Activated naive CD4-positive, alpha-beta T cell treated with anti-CD3 and anti-CD28 coated beads, Interleukin-2, amount 10 ng/mL, durations not matched to agents 7 days and 5 days (primary cell): ENCODE measurements around the gene CNNM3.
"Not testable (repeated sequence)": the region's sequence is repeated elsewhere in the genome, so short reads cannot be mapped to it uniquely, and the experiment has no call there.

Source experiments
- CTCF ChIA-PET: fragments of 350-600 bp; sonication (Branson Sonifier 250); formaldehyde crosslinking; loops from one replicate; lab custom pipeline; 2021; ENCODE audit warnings: antibody characterized with exemption; lab: Charles Lee
- DNase-seq: peaks from one replicate; pipeline ENCODE4 v3.0.0-alpha.2; 2020
- H3K27ac Mint-ChIP-seq: one replicate; pipeline ENCODE4 v1.8.0; 2021; ENCODE audit warnings: mild to moderate bottlenecking, moderate library complexity, mixed read lengths
- H3K27me3 Mint-ChIP-seq: one replicate; pipeline ENCODE4 v1.8.0; 2021; ENCODE audit warnings: mild to moderate bottlenecking, mixed read lengths
- H3K36me3 Mint-ChIP-seq: one replicate; pipeline ENCODE4 v1.8.0; 2021; ENCODE audit warnings: mixed read lengths
- H3K4me1 Mint-ChIP-seq: one replicate; pipeline ENCODE4 v1.8.0; 2021; ENCODE audit warnings: mixed read lengths
- H3K4me3 Mint-ChIP-seq: one replicate; pipeline ENCODE4 v1.8.0; 2021; ENCODE audit warnings: mild to moderate bottlenecking, moderate library complexity, mixed read lengths
- H3K9me3 Mint-ChIP-seq: one replicate; pipeline ENCODE4 v1.8.0; 2021; ENCODE audit warnings: mixed read lengths

The CNNM3 gene

GRCh38 chr2:96847586-96847985 is 31.5 kb downstream of the CNNM3 start:
- Mint-ChIP-seq H3K9me3 (no peaks in the 10 kb centered on the region), H3K27me3 (no peaks in the 10 kb centered on the region), H3K27ac (no peak overlapping the region), H3K4me3 (no peak overlapping the region), H3K4me1 (peaks cover 5% of the 10 kb centered on the region), H3K36me3 (peaks cover 38% of the 10 kb centered on the region)
- no peak for DNase-seq
- CTCF ChIA-PET = interaction anchor here (0.6 to 1.5 kb wide), 2 partner anchors 11 to 114 kb away, joined by 3 read pairs; no protein-coding TSS in a partner anchor

DNA sequence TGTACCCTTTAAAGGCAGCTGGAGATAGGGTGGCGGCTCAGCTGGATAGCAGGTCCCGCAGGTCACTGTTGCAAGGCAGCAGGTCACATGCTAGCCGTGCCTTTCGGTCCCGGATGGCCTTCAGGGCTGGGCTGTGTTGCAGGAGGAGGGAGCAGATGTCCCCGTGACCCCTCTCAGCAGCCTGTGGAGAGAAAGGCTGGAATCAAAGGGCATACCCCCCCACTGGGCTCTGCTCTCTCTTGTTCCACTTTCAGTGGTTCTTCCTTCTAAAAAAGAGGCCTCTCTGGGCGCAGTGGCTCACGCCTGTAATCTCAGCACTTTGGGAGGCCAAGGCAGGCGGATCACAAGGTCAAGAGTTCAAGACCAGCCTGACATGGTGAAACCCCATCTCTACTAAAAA is 32.2 kb downstream of the CNNM3 start:
- H3K4me1 Mint-ChIP-seq = peaks cover 3% of the 10 kb centered on the region
- H3K4me3 Mint-ChIP-seq = no peak overlapping the region
- CTCF ChIA-PET = no interaction called here
- H3K27ac Mint-ChIP-seq = no peak overlapping the region
- H3K36me3 Mint-ChIP-seq = peaks cover 43% of the 10 kb centered on the region
- DNase-seq = no peak
- no peaks in the 10 kb centered on the region for H3K9me3 Mint-ChIP-seq
- no peaks in the 10 kb centered on the region for H3K27me3 Mint-ChIP-seq

GRCh38 chr2:96852667-96853066 is 36.6 kb downstream of the CNNM3 start:
- H3K4me3 Mint-ChIP-seq = no peak overlapping the region
- CTCF ChIA-PET = no interaction called here
- H3K9me3 Mint-ChIP-seq = no peaks in the 10 kb centered on the region
- no peak for DNase-seq
- H3K36me3 Mint-ChIP-seq = peaks cover 40% of the 10 kb centered on the region
- H3K27me3 Mint-ChIP-seq = no peaks in the 10 kb centered on the region
- H3K27ac Mint-ChIP-seq = no peak overlapping the region
- peaks cover 25% of the 10 kb centered on the region for H3K4me1 Mint-ChIP-seq

GRCh38 chr2:96853321-96853720 is 37.3 kb downstream of the CNNM3 start:
- Mint-ChIP-seq H3K4me3 (no peak overlapping the region), H3K36me3 (peaks cover 33% of the 10 kb centered on the region), H3K27ac (no peak overlapping the region)

DNA sequence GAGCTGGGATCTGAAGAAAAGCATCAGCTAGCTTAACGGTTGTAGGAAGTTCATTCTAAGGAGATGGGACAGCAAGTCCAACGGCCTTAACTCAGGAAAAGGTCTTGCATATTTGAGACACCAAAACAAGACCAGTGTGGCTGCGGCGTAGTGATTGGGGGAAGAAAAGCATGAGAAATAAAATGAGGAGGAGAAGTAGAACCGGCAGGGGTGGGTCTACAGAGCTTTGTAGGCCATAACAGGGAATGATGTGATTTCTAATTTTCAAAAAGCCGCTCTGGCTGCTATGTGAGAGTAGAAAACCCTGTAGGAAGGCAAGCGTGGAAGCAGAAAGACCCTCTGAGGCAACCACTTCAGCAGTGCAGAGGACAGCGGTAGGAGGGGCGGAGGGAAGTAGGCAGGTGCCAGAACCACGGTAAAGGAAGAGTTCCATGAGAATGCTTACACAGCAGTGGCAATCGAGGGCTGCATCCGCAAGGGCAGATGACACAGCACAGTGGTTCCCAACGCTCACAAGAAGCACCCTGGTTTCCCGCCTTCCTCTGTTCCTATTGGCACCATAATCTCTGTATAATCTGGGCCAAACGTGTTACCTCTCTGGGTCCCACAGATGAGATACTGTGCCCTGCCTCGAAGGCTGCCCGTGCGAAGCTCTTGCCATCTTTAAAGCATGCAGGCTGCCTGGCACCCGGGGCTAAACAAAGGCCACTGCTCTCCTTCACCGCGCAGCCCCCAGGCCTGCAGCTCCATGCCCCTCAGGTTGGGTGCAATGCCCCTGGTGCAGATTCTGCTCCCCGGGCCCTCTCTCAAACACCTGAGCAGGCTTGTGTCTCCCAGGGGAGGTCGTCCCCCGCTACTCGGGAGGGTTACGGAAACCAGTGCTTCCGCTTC is 41.0 kb downstream of the CNNM3 start:
- CTCF ChIA-PET = interaction anchor here (0.5 to 4.7 kb wide), 33 partner anchors 11 to 256 kb away, joined by 3 to 158 read pairs (median 5); partner anchors contain the start of genes ANKRD23, ANKRD36 and SEMA4C
- peak; percentile 61 for DNase-seq
- Mint-ChIP-seq H3K36me3 (peaks cover 38% of the 10 kb centered on the region), H3K27ac (peak overlapping the region; percentile 88), H3K4me1 (peaks cover 49% of the 10 kb centered on the region), H3K9me3 (no peaks in the 10 kb centered on the region), H3K27me3 (no peaks in the 10 kb centered on the region), H3K4me3 (peak overlapping the region; percentile 90)

More at GRCh38 chr2:96853321-96853720, 37.3 kb downstream of the CNNM3 start:
- H3K4me1 Mint-ChIP-seq = peaks cover 25% of the 10 kb centered on the region
- CTCF ChIA-PET = no interaction called here
- no peaks in the 10 kb centered on the region for H3K27me3 Mint-ChIP-seq
- no peaks in the 10 kb centered on the region for H3K9me3 Mint-ChIP-seq
- no peak for DNase-seq

DNA sequence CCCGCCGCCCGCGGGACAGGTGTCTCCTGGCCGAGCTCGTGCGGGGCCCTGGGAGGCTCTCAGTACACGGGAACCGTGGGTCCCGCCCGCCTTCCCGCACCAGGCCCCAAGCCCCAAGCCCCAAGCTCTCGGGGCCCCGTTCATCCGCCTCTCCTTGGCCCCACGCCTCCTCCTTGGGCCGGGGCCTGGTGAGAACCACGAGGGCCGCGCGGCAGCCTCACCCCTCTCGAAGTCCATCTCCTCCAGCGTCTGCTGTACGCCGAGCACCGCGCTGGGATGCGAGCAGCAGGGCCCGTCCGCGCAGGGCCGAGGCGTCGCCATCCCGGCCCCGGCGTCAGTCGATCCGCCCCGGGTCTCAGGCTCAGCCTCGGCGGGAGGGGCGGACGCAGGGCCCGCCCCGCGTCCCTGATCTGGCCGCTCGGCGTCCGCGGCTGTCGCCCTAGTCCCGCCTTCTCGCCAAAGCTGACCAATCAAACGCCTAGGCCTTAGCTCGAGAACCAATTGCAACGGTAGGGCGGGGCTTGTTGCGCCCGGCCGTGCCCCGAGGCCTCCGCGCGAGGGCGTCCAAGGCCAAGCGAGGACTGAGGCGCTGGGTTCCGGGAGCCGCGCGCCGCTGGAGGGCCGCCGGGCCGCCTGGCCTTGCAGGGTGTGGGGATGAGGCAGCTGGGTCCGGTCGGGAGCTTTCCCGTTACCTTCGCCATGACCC is 41.8 kb downstream of the CNNM3 start, which contains the start of gene ANKRD39:
Gene ANKRD39 (minus strand): TSS at position 350 of the 706 bp plus-strand sequence. CDS start 29 bp downstream, at position 321.
- H3K27ac Mint-ChIP-seq = peak within 1 kb of the TSS; percentile 88
- peak within 1 kb of the TSS; percentile 90 for H3K4me3 Mint-ChIP-seq
- H3K9me3 Mint-ChIP-seq = no peaks in the 10 kb centered on the region
- peak; percentile 99 for DNase-seq
- no peaks in the 10 kb centered on the region for H3K27me3 Mint-ChIP-seq
- peaks cover 51% of the 10 kb centered on the region for H3K4me1 Mint-ChIP-seq
- peaks cover 36% of the 10 kb centered on the region for H3K36me3 Mint-ChIP-seq
- CTCF ChIA-PET = interaction anchor here (0.5 to 4.7 kb wide), 34 partner anchors 10 to 255 kb away, joined by 3 to 158 read pairs (median 4); partner anchors contain the start of genes ANKRD23, ANKRD36 and SEMA4C

- H3K4me1 Mint-ChIP-seq = peaks cover 55% of the 10 kb centered on the region
- H3K36me3 Mint-ChIP-seq = peaks cover 33% of the 10 kb centered on the region
- H3K4me3 Mint-ChIP-seq = peak overlapping the region; percentile 90
- H3K27me3 Mint-ChIP-seq = no peaks in the 10 kb centered on the region
- CTCF ChIA-PET = interaction anchor here (1.4 to 4.7 kb wide), 8 partner anchors 9 to 254 kb away, joined by 3 to 158 read pairs (median 22); partner anchors contain the start of genes ANKRD23, ANKRD36 and SEMA4C
- H3K9me3 Mint-ChIP-seq = no peaks in the 10 kb centered on the region
- H3K27ac Mint-ChIP-seq = peak overlapping the region; percentile 45
- no peak for DNase-seq
Measured at GRCh38 chr2:96859099-96859649, 43.1 kb downstream of the CNNM3 start.

GRCh38 chr2:96859681-96860064 is 43.6 kb downstream of the CNNM3 start:
- peak overlapping the region; percentile 38 for H3K27ac Mint-ChIP-seq
- peaks cover 51% of the 10 kb centered on the region for H3K4me1 Mint-ChIP-seq
- H3K4me3 Mint-ChIP-seq = peak overlapping the region; percentile 23
- peaks cover 29% of the 10 kb centered on the region for H3K36me3 Mint-ChIP-seq
- no peaks in the 10 kb centered on the region for H3K27me3 Mint-ChIP-seq
- CTCF ChIA-PET = interaction anchor here (4.7 kb wide), 1 partner anchor 94 kb away, joined by 158 read pairs; no protein-coding TSS in a partner anchor
- DNase-seq = no peak
- no peaks in the 10 kb centered on the region for H3K9me3 Mint-ChIP-seq

DNA sequence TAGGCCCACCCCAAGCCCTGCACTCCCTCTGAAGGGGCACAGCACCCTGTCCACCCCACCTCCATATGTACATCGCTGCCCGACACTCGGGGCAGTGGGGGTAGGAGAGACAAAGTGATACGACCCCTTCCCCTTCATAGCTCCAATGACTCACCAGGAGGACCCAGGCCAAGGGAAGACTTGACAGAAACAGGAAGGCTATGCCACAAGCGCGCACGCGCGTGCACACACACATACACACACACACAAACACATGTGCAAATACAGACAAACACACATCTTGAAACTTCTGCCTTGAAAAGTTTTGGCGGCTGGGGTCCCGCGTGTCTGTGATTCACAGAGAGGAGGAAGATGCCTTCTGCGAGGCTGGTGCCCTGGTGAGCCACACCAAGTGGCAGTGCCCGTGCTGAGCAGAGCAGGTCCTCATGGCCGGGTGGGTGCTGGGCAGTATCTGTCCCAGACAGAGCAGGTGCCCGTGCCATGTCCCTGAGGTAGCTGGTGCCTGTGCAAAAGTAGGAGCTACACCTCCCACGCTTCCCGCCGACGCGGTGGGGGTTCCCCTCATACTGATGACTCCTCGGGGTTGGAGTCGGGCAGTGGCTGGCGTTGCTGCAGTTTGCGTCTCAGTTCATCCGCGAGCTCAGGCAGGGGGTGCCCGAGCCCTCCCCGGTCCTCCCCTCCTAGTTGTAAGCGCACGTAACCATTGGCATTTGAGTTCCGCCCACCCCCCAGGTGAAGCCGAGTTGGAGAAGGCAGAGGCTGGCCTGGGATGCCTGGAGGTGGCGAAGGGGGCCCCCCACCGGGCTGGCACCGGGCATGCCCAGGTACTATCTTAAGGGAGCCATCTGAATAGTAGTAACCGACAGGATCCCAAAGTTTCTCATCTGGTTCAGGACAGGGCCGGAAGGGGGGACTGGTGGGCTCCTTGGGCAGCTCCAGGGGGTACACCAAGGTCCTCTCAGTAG is 44.3 kb downstream of the CNNM3 start:
- CTCF ChIA-PET = interaction anchor here (1.9 to 4.7 kb wide), 2 partner anchors 90 to 93 kb away, joined by 9 to 158 read pairs; no protein-coding TSS in a partner anchor
- H3K9me3 Mint-ChIP-seq = no peaks in the 10 kb centered on the region
- no peak for DNase-seq
- H3K36me3 Mint-ChIP-seq = peaks cover 26% of the 10 kb centered on the region
- H3K4me1 Mint-ChIP-seq = peaks cover 47% of the 10 kb centered on the region
- H3K27me3 Mint-ChIP-seq = no peaks in the 10 kb centered on the region
- peak overlapping the region; percentile 6 for H3K27ac Mint-ChIP-seq
- H3K4me3 Mint-ChIP-seq = no peak overlapping the region

DNA sequence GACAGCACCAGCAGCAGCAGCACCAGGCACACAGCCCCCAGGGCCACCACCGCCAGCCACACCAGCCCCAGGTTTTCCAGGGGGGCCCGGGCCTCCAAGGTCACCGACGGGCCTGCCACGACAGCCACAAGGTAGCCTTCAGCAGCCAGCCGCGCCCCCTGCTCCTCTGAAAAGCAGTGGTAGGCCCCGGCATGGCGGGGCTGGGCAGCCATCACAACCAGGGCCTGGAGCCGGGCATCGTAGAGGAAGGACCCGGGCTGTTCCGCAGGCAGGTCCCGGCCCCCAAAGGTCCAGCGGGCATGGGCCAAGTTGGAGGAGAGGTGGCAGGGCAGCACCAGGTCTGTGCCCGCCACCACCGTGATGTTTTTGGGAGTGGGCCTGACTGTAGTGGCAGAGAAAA is 45.0 kb downstream of the CNNM3 start:
- Mint-ChIP-seq H3K36me3 (peaks cover 32% of the 10 kb centered on the region), H3K27ac (no peak overlapping the region), H3K4me1 (peaks cover 48% of the 10 kb centered on the region), H3K9me3 (no peaks in the 10 kb centered on the region), H3K4me3 (no peak overlapping the region), H3K27me3 (no peaks in the 10 kb centered on the region)
- no peak for DNase-seq
- CTCF ChIA-PET = interaction anchor here (1.9 kb wide), 1 partner anchor 90 kb away, joined by 9 read pairs; no protein-coding TSS in a partner anchor

DNA sequence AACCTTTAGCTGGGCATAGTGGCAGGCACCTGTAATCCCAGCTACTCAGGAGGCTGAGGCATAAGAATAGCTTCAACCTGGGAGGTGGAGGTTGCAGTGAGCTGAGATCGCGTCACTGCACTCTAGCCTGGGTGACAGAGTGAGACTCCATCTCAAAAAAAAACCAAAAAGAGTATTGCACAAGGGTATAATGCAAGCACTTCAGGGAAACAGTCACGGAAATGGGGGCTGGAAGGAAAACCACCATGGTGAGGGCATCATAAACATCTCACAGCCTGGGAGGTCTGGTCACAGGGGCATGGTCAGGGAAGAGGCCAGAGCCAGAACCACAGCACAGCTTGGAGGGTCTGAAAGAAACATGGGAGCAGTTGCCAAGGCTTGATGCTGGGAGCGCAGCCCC is 47.0 kb downstream of the CNNM3 start:
- H3K4me3 Mint-ChIP-seq, DNase-seq, H3K27me3 Mint-ChIP-seq, H3K9me3 Mint-ChIP-seq: not testable (repeated sequence)
- peak overlapping the region; percentile 37 for H3K27ac Mint-ChIP-seq
- peaks cover 45% of the 10 kb centered on the region for H3K36me3 Mint-ChIP-seq
- CTCF ChIA-PET = interaction anchor here (1.2 to 1.4 kb wide), 2 partner anchors 91 to 94 kb away, joined by 3 read pairs; no protein-coding TSS in a partner anchor
- H3K4me1 Mint-ChIP-seq = peaks cover 55% of the 10 kb centered on the region

DNA sequence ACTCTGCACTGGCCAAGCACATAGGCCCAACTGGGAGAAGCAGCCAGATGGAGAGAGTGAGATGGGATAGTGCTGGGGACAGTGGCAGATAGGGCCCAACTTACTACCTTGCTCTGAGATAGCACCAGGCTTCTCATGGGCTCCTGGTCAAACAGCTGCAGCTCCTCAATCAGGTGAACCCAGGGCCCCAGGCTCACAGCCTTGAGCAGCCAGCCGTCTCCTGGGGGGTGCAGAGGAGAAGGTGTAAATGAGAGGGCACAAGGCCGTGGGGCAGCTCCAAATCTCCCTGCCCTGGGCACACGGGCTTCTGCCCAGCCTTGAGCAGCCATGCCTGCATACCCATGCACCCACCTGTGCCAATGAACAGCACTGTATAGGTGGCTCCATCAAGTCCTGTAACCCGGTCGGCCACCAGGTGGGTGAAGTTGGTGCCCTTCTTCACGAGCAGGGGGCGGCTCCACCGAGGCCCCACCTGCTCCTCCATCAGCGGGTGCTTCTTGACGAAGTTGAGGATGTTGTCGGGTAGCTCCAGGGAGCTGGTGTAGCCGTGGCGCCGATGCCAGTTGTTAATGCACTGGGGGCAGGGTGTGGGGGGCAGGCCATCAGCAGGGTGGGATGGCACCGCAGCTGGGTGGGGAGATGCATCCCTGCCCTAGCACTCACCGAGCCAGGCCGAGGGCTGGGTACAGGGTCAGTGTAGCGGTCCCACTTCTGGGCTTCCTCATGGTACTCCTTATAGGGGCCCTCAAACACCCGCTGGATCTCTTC is 47.7 kb downstream of the CNNM3 start:
- Mint-ChIP-seq H3K9me3 (no peaks in the 10 kb centered on the region), H3K36me3 (peaks cover 46% of the 10 kb centered on the region), H3K27ac (no peak overlapping the region), H3K27me3 (peaks cover 4% of the 10 kb centered on the region), H3K4me1 (peaks cover 56% of the 10 kb centered on the region), H3K4me3 (no peak overlapping the region)
- no peak for DNase-seq
- CTCF ChIA-PET = interaction anchor here (1.2 to 1.6 kb wide), 3 partner anchors 88 to 94 kb away, joined by 3 to 19 read pairs (median 3); no protein-coding TSS in a partner anchor
